Upper lobe of left lung (tissue), 6 donors: ENCODE results near the gene CCDC107. TPM values are rescaled to one million over a fixed set of nuclear protein-coding genes. Genes with fewer than 3 reads are reported as not detected.
A peak's percentile ranks its signal among the peaks of the same experiment; 100 is the strongest.

Experiments
- ATAC-seq, 2 donors: fragments of 200-7000 bp; cut with Tn5 transposase; one replicate each; pipeline ENCODE4 v1.9.1; 2022; ENCODE audit warnings: mild to moderate bottlenecking in 2 of 2, moderate library complexity in 2 of 2; ENCODE audit not compliant: low FRiP score in 2 of 2
- DNase-seq, 2 donors: peaks; one replicate each; pipeline ENCODE4 v3.0.0-alpha.2; 2019 to 2020
- H3K27ac ChIP-seq, 4 donors: fragments of 200-600 bp; sonication (generic); one replicate each; pipeline ENCODE4 v1.5.1; 2016 to 2019
- H3K27me3 ChIP-seq, 4 donors: fragments of 200-600 bp; sonication (generic); one replicate each; pipeline ENCODE4 v1.5.1; 2017 to 2019
- H3K36me3 ChIP-seq, 4 donors: fragments of 200-600 bp; sonication (generic); one replicate each; pipeline ENCODE4 v1.5.1; 2016 to 2019
- H3K4me1 ChIP-seq, 4 donors: fragments of 200-600 bp; sonication (generic); one replicate each; pipeline ENCODE4 v1.5.1; 2018 to 2019
- H3K4me3 ChIP-seq, 4 donors: fragments of 200-600 bp; sonication (generic); one replicate each; pipeline ENCODE4 v1.5.1; 2017 to 2019; ENCODE audit warnings: mild to moderate bottlenecking in 2 of 4, moderate library complexity in 1 of 4
- H3K9me3 ChIP-seq, 4 donors: fragments of 200-600 bp; sonication (generic); one replicate each; pipeline ENCODE4 v1.5.1; 2018 to 2019
- CTCF ChIP-seq, 6 experiments: fragments of 450-650 bp in 4 of 6; fragments of 200-600 bp in 2 of 6; sonication (generic) in 2 of 6; IDR thresholded peaks; one replicate each; pipeline ENCODE4 v1.5.1; 2016 to 2019; ENCODE audit warnings: antibody characterized with exemption in 6 of 6
- EP300 ChIP-seq, 4 donors: sonication (generic); formaldehyde crosslinking; IDR thresholded peaks; one replicate each; pipeline ENCODE4 v1.5.1; 2017; ENCODE audit warnings: antibody characterized with exemption in 4 of 4, control low read depth in 2 of 4
- POLR2A ChIP-seq, 4 donors: fragments of 450-650 bp; IDR thresholded peaks; one replicate each; pipeline ENCODE4 v1.5.1; 2016 to 2017; ENCODE audit warnings: antibody characterized with exemption in 4 of 4, mild to moderate bottlenecking in 2 of 4
- POLR2AphosphoS5 ChIP-seq, 2 donors: sonication (generic); formaldehyde crosslinking; IDR thresholded peaks; one replicate each; pipeline ENCODE4 v1.5.1; 2017; ENCODE audit warnings: antibody characterized with exemption in 2 of 2
- whole genome bisulfite sequencing, 2 donors: methylation state at CpG; one replicate each; pipeline ENCODE4 v1.1.5; 2017 to 2018; 5-methylcytosine and 5-hydroxymethylcytosine counted together
- total RNA-seq, 6 donors: library from RNA; depleted of rRNA in 4 of 6; stranded (reverse); fragments of >200 nt in 4 of 6; gene quantifications; one replicate each; pipeline versions ENCODE4 v1.1.0 to v1.2.1, GENCODE V29; 2016 to 2021
- donor health status: DM: no; HTN: no; CAD: no; lungs with moderate emphysema.
- donor health status: DM: no; HTN: yes; CAD: no; lungs with severe emphysema.

Gene CCDC107
- total RNA-seq, 6 donors from 2014 or later: 17.8 to 49.4 (median 35.1) TPM

GRCh38 chr9:35691334-35691650 is 33.2 kb downstream of the CCDC107 start:
- H3K4me3 ChIP-seq: peak overlapping the region; percentile 64 to 79 (median 74)
- H3K27ac ChIP-seq: peak overlapping the region; percentile 77 to 93 (median 89)
- TF ChIP-seq EP300 (IDR thresholded peaks at IDR 0.05) (no peak), POLR2A (IDR thresholded peaks at IDR 0.05) (no peak), CTCF (IDR thresholded peaks at IDR 0.05) (no peak), POLR2AphosphoS5 (IDR thresholded peaks at IDR 0.05) (no peak)
- H3K36me3 ChIP-seq: peaks cover 0 to 11% (median 5%) of the 10 kb centered on the region in 4 donors
- 17 to 19% methylated on average over 10 of the region's 10 CpGs for WGBS, 2 donors
- DNase-seq (no peak), ATAC-seq (peak; percentile 22 to 60)
- no peaks in the 10 kb centered on the region for H3K9me3 ChIP-seq
- H3K4me1 ChIP-seq: peaks cover 3 to 33% (median 18%) of the 10 kb centered on the region in 4 donors
- H3K27me3 ChIP-seq: no peaks in the 10 kb centered on the region

DNA sequence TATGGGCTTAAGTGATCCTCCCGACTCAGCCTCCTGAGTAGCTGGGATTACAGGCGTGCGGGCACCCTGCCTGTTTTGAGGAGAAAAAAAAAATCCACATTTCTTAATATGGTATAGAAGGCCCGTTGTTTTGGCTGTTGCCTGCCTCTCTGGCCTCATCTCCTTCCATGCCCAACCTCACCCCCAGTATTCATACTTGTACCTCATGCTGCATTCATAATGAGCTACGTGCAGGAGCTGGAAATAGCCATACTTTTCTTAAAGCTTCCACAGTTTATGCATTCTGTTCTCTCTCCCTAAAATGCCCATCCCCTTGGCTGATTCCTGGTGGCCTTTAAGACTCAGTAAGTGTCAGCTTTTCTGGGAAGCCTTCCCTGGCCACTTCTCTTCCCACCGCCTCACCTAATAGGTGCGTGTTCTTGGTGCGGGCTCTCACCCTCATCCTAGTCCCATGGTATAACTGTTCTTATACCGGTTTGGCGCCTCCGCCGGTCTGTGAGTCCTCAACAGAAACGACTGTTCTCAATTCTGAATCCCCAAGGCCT is 33.7 kb downstream of the CCDC107 start:
- TF ChIP-seq CTCF (IDR thresholded peaks at IDR 0.05): no peak
- TF ChIP-seq EP300 (IDR thresholded peaks at IDR 0.05): no peak
- TF ChIP-seq POLR2A (IDR thresholded peaks at IDR 0.05): no peak
- no peak for TF ChIP-seq POLR2AphosphoS5 (IDR thresholded peaks at IDR 0.05)
- 81 to 84% methylated on average over 13 of the region's 13 CpGs for WGBS, 2 donors
- H3K36me3 ChIP-seq: peaks cover 0 to 14% (median 8%) of the 10 kb centered on the region in 4 donors
- peaks cover 3 to 38% (median 24%) of the 10 kb centered on the region in 4 donors for H3K4me1 ChIP-seq
- H3K27ac ChIP-seq: peak overlapping the region; percentile 77 to 93 (median 89)
- no peaks in the 10 kb centered on the region for H3K27me3 ChIP-seq
- DNase-seq: no peak
- no peak overlapping the region for H3K4me3 ChIP-seq
- no peaks in the 10 kb centered on the region for H3K9me3 ChIP-seq
- ATAC-seq: no peak

DNA sequence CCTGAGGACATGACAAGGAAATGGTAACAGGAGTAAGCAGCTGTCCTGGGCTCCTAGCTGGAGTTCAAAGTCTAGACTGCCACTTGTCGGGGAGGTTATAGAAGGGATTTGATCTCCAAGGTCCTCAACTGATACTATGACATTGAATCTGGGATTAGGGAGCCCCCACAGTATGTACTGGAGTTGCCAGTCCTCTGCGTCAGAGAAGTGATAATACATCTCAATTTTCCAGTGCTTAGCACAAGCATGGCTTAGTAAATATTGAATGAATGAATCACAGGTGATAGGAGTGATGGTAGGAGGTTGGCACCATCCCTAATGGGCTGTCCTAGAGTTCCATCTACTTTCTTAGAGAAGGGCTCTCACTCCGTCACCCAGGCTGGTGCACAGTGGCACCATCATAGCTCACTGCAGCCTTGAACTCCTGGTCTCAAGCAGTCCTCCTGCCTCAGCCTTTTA is 37.9 kb downstream of the CCDC107 start:
- Histone ChIP-seq H3K9me3 (no peaks in the 10 kb centered on the region), H3K4me3 (no peak overlapping the region), H3K27me3 (no peaks in the 10 kb centered on the region), H3K36me3 (peaks cover 37 to 55% (median 48%) of the 10 kb centered on the region in 4 donors), H3K4me1 (peaks cover 12 to 36% (median 26%) of the 10 kb centered on the region in 4 donors), H3K27ac (peak overlapping the region; percentile 66 to 83 (median 79))
- ATAC-seq: no peak
- WGBS, 2 donors: 86 to 98% methylated on average over 3 of the region's 3 CpGs
- no peak for DNase-seq
- TF ChIP-seq POLR2AphosphoS5 (IDR thresholded peaks at IDR 0.05): no peak
- TF ChIP-seq POLR2A (IDR thresholded peaks at IDR 0.05): no peak
- TF ChIP-seq EP300 (IDR thresholded peaks at IDR 0.05): no peak
- TF ChIP-seq CTCF (IDR thresholded peaks at IDR 0.05): no peak

GRCh38 chr9:35696520-35697215 is 38.6 kb downstream of the CCDC107 start:
- 39 to 42% methylated on average over 9 of the region's 9 CpGs for WGBS, 2 donors
- peaks cover 44 to 61% (median 55%) of the 10 kb centered on the region in 4 donors for H3K36me3 ChIP-seq

More at GRCh38 chr9:35696520-35697215, 38.6 kb downstream of the CCDC107 start:
- TF ChIP-seq EP300 (IDR thresholded peaks at IDR 0.05) (peak in 2 of 4 donors; percentile 75 to 87), POLR2AphosphoS5 (IDR thresholded peaks at IDR 0.05) (peak; percentile 15 to 65), CTCF (IDR thresholded peaks at IDR 0.05) (peak; percentile 79 to 92 (median 88)), POLR2A (IDR thresholded peaks at IDR 0.05) (no peak)
- Histone ChIP-seq H3K4me3 (no peak overlapping the region), H3K27me3 (no peaks in the 10 kb centered on the region), H3K4me1 (peaks cover 8 to 33% (median 21%) of the 10 kb centered on the region in 4 donors), H3K9me3 (no peaks in the 10 kb centered on the region), H3K27ac (peak overlapping the region; percentile 66 to 83 (median 79))
- peak in 1 of 2 donors; percentile 71 for DNase-seq
- peak; percentile 81 to 89 for ATAC-seq
